Right atrium auricular region (tissue), 2 donors: Measurements from ENCODE around the gene PLD3. TPM values are rescaled to one million over a fixed set of nuclear protein-coding genes. Genes with fewer than 3 reads are reported as not detected.

ENCODE experiments used
- DNase-seq: peaks from one replicate; pipeline ENCODE4 v3.0.0-alpha.2; 2019; ENCODE audit warnings: low spot score
- H3K27ac ChIP-seq, 2 donors: fragments of 200-600 bp; sonication (generic); 1 replicate in 1 of 2; 2 replicates in 1 of 2; pipeline ENCODE4 v1.5.1; 2016 to 2019
- H3K27me3 ChIP-seq, 2 donors: fragments of 200-600 bp; sonication (generic); one replicate each; pipeline versions ENCODE4 v1.5.1 to v1.6.0; 2017 to 2019
- H3K36me3 ChIP-seq: fragments of 200-600 bp; sonication (generic); one replicate; pipeline ENCODE4 v1.5.1; 2016
- H3K4me1 ChIP-seq, 2 donors: fragments of 200-600 bp; sonication (generic); one replicate each; pipeline versions ENCODE4 v1.5.1 to v1.6.0; 2017 to 2019
- H3K4me3 ChIP-seq, 2 donors: fragments of 200-600 bp; sonication (generic); 1 replicate in 1 of 2; 2 replicates in 1 of 2; pipeline ENCODE4 v1.5.1; 2017 to 2019; ENCODE audit warnings: mild to moderate bottlenecking in 1 of 2, moderate library complexity in 1 of 2
- H3K9me3 ChIP-seq, 2 donors: fragments of 200-600 bp; sonication (generic); one replicate each; pipeline ENCODE4 v1.5.1; 2019
- total RNA-seq, 2 donors: library from RNA; depleted of rRNA; stranded (reverse); fragments of >200 nt; gene quantifications; one replicate each; pipeline ENCODE4 v1.1.0, GENCODE V29; 2016
- TF ChIP-seq, protein P1 (sequence below), 2 donors: fragments of 200-600 bp; sonication (generic); IDR thresholded peaks; one replicate each; pipeline ENCODE4 v1.5.1; 2019; ENCODE audit warnings: antibody characterized with exemption in 2 of 2

Gene PLD3
- total RNA-seq, 2 donors from 2014 or later = 273 to 315 TPM

- Histone ChIP-seq H3K27me3 (no peaks in the 10 kb centered on the region), H3K4me3 (no peak overlapping the region), H3K27ac (no peak overlapping the region), H3K9me3 (no peaks in the 10 kb centered on the region), H3K4me1 (no peaks in the 10 kb centered on the region), H3K36me3 (no peaks in the 10 kb centered on the region)
- DNase-seq = no peak
- TF ChIP-seq, protein P1, sequence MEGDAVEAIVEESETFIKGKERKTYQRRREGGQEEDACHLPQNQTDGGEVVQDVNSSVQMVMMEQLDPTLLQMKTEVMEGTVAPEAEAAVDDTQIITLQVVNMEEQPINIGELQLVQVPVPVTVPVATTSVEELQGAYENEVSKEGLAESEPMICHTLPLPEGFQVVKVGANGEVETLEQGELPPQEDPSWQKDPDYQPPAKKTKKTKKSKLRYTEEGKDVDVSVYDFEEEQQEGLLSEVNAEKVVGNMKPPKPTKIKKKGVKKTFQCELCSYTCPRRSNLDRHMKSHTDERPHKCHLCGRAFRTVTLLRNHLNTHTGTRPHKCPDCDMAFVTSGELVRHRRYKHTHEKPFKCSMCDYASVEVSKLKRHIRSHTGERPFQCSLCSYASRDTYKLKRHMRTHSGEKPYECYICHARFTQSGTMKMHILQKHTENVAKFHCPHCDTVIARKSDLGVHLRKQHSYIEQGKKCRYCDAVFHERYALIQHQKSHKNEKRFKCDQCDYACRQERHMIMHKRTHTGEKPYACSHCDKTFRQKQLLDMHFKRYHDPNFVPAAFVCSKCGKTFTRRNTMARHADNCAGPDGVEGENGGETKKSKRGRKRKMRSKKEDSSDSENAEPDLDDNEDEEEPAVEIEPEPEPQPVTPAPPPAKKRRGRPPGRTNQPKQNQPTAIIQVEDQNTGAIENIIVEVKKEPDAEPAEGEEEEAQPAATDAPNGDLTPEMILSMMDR (IDR thresholded peaks at IDR 0.05) = no peak
These were observed 40.0 kb downstream of the PLD3 start for GRCh38 chr19:40388481-40388880.

DNA sequence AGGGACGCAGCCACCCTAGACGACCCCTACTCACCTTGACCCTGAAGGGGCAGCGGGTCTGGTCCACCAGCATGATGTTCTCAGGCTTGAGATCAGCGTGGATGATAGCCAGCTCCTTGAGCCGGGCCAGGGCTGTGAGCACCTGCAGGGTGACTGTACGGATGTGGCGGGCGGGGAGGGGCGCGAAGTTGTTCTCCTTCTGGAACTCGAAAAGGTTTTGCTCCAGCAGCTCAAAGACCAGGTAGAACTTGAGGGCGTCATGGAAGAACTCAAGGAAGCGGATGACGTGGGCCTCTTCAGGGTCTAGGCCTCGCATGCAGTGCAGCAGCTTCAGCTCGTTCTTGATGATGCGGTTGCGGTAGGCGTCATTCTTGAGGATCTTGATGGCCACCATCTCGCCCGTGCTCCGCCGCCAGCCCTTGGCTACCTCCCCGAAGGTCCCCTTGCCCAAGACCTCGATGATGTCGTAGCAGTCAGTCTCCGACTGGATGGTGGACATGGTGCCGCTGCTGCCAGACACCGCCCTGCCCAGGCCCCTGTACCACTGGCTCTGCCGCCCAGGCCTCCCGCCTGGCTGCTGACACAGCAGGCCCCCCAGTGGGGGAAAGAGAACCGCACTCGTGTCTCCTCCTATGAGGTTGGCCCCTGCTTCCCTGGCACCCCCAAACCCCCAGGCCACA lies 41.0 kb downstream of the PLD3 start:
- Histone ChIP-seq H3K27me3 (no peaks in the 10 kb centered on the region), H3K36me3 (no peaks in the 10 kb centered on the region), H3K27ac (no peak overlapping the region), H3K9me3 (no peaks in the 10 kb centered on the region), H3K4me3 (no peak overlapping the region), H3K4me1 (no peaks in the 10 kb centered on the region)
- no peak for DNase-seq
- TF ChIP-seq, protein P1 (IDR thresholded peaks at IDR 0.05) = no peak

DNA sequence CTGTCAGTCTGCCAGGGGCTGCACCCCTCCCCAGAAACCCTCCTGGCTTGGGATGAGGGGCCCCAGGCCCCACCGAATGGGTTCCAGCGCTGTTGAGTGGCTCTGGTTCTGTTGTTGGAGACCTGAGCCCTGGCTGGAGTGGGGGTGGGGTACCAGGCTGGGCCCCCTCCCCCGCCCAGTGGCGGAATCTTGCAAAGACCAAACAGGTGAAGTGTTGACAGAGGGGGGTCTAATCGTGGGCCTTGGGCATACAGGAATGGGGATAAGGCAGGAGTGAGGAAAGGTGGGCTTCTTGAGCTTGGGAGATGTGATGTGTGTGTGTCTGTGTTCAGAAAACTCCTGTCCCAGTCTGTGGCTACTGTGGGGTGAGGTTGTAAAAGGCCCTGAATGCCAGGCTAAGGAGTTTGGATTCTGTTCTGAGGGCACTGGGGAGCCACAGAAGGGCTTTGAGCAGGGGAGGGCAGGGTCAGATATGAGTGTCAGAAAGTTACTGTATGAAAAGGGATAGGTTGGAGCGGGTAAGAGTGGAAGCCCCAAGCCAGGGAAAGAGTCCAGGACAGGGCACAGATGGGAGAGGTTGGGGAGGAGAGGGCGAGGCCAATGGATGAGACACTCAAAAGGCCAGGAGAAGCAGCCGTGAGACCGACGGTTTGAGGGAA lies 41.7 kb downstream of the PLD3 start, which contains the start of gene HIPK4:
TSS of gene HIPK4 (minus strand) at position 98 of the 659 bp plus-strand sequence. CDS start 279 bp downstream, outside the sequence.
- H3K4me1 ChIP-seq = no peaks in the 10 kb centered on the region
- DNase-seq = no peak
- H3K4me3 ChIP-seq = no peak within 1 kb of the TSS
- H3K27me3 ChIP-seq = no peaks in the 10 kb centered on the region
- H3K27ac ChIP-seq = no peak within 1 kb of the TSS
- no peaks in the 10 kb centered on the region for H3K36me3 ChIP-seq
- no peaks in the 10 kb centered on the region for H3K9me3 ChIP-seq
- TF ChIP-seq, protein P1 (IDR thresholded peaks at IDR 0.05) = no peak

DNA sequence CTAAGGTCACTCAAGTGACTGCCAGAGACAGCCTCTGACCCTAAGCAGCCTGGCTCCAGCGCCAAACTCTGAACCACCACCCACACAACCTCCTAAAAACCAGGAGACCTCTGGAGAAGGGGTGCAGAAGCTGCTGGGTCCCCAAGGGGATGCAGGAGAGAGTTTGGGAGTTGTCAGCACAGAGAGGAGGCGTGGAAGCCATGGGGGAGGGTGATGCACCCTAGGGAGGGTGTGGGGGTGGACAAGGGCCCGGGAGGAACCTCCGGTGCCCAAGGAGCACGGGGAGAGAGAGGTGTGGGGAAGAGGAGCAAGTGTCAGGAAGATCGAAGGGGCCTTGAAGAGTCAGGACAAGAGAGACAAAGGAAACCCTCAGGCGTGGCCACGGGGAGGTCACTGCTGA lies 43.6 kb downstream of the PLD3 start:
- Histone ChIP-seq H3K27me3 (no peaks in the 10 kb centered on the region), H3K36me3 (no peaks in the 10 kb centered on the region), H3K4me3 (no peak overlapping the region), H3K4me1 (no peaks in the 10 kb centered on the region), H3K9me3 (no peaks in the 10 kb centered on the region), H3K27ac (no peak overlapping the region)
- no peak for DNase-seq
- TF ChIP-seq, protein P1 (IDR thresholded peaks at IDR 0.05) = no peak

- no peak overlapping the region for H3K4me3 ChIP-seq
- H3K36me3 ChIP-seq = no peaks in the 10 kb centered on the region
- no peaks in the 10 kb centered on the region for H3K27me3 ChIP-seq
- H3K9me3 ChIP-seq = no peaks in the 10 kb centered on the region
- no peak for DNase-seq
- no peaks in the 10 kb centered on the region for H3K4me1 ChIP-seq
- H3K27ac ChIP-seq = no peak overlapping the region
- TF ChIP-seq, protein P1 (IDR thresholded peaks at IDR 0.05) = peak in 1 of 2 donors; percentile 48
These were observed 44.5 kb downstream of the PLD3 start for GRCh38 chr19:40392894-40393517.
